MCF 10A (cell line): Measurements from ENCODE around the gene PDE6C. TPM values are rescaled to one million over a fixed set of nuclear protein-coding genes. Genes with fewer than 3 reads are reported as not detected.
"Not testable (repeated sequence)": the region's sequence is repeated elsewhere in the genome, so short reads cannot be mapped to it uniquely, and the experiment has no call there.

Experiments used
- BruUV-seq: library from RNA; stranded (reverse); fragments of 400-500 nt; replicated peaks from 2 replicates; lab custom pipeline; 2021; lab: Mats Ljungman, UMichigan
- CTCF ChIA-PET: fragments of 300-600 bp; sonication (Branson Sonifier 250); formaldehyde crosslinking; extraction: SDS; loops from one replicate; lab custom pipeline; 2021; ENCODE audit warnings: antibody characterized with exemption, inconsistent platforms; lab: Yijun Ruan, JAX
- POLR2A ChIA-PET: fragments of 300-600, 350-650 bp; sonication (Branson Sonifier 250); formaldehyde crosslinking; extraction: SDS; loops from one replicate; lab custom pipeline; 2020; ENCODE audit warnings: antibody characterized with exemption, inconsistent platforms; lab: Yijun Ruan, JAX
- DNase-seq: peaks from one replicate; pipeline ENCODE4 v3.0.0-alpha.2; 2018; ENCODE audit not compliant: unreplicated experiment
- H3K27ac Mint-ChIP-seq: one replicate; pipeline ENCODE4 v1.8.0; 2022; ENCODE audit warnings: mild to moderate bottlenecking, low read depth, mixed read lengths; ENCODE audit not compliant: unreplicated experiment
- H3K27me3 Mint-ChIP-seq: one replicate; pipeline ENCODE4 v1.8.0; 2022; ENCODE audit warnings: mixed read lengths; ENCODE audit not compliant: insufficient read depth, unreplicated experiment
- H3K36me3 Mint-ChIP-seq: one replicate; pipeline ENCODE4 v1.8.0; 2022; ENCODE audit warnings: mild to moderate bottlenecking, moderate library complexity, mixed read lengths; ENCODE audit not compliant: insufficient read depth, unreplicated experiment
- H3K4me1 Mint-ChIP-seq: one replicate; pipeline ENCODE4 v1.8.0; 2022; ENCODE audit warnings: mixed read lengths; ENCODE audit not compliant: insufficient read depth, unreplicated experiment
- H3K4me3 Mint-ChIP-seq: one replicate; pipeline ENCODE4 v1.8.0; 2022; ENCODE audit warnings: mild to moderate bottlenecking, moderate library complexity, mixed read lengths; ENCODE audit not compliant: unreplicated experiment
- H3K9me3 Mint-ChIP-seq: one replicate; pipeline ENCODE4 v1.8.0; 2022; ENCODE audit warnings: mixed read lengths; ENCODE audit not compliant: unreplicated experiment
- CTCF ChIP-seq: fragments of 200-600 bp; IDR thresholded peaks from one replicate; pipeline ENCODE4 v1.8.0; 2022; ENCODE audit warnings: antibody characterized with exemption, mild to moderate bottlenecking; ENCODE audit not compliant: unreplicated experiment
- intact Hi-C: fragments of 100-400 bp; cut with micrococcal nuclease; formaldehyde crosslinking; loops from 2 replicates; pipeline ENCODE4 v1.14.1; 2022
- total RNA-seq: library from RNA; stranded (reverse); gene quantifications from 2 replicates; pipeline ENCODE4 v1.2.3, GENCODE V29; 2022

Gene PDE6C
- total RNA-seq, 1 experiment from 2014 or later = not detected

DNA sequence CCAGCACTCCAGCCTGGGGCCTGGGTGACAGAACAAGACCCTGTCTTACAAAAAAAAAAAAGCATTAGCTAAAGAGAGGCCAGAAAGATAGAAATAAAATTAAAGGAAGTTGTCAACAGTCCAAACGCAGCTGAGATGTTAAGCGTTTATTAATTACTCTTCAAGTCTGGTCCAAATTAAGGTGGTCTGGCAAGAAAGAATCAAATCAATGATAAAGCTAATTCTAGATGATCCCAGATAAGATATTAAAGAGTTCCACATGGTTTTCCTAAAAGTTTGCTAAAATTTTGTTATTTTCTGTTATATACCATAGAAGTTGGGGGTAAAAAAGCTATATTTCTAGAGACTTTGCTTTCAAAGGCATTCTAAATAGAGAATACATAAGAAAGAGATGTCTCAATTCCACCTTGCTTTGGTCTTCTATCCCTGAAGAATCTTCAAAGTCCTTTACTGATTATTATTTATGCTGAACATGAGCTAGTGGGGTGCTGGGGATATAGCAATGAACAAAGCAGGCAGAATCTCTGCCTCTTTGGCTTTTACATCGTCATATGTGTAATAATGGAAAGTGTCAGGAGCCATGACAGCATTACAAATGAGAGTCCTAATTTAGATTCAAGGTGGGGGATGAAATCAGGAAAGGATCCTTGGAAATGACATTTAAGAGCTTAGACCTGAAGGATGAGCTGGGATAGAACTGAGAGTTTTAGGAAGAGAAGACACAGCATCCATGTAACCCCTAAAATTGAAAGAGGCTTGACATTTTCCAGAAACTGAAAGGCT, 66.7 kb downstream of the PDE6C start:
- ChIA-PET POLR2A (interaction anchor here (0.5 to 1.3 kb wide), 4 partner anchors 14 to 242 kb away, joined by 3 to 5 read pairs (median 3); partner anchors contain the start of gene MYOF), CTCF (interaction anchor here (0.5 to 6.0 kb wide), 18 partner anchors 9 to 723 kb away, joined by 3 to 84 read pairs (median 4); partner anchors contain the start of gene FRA10AC1)
- Mint-ChIP-seq H3K27ac (no peak overlapping the region), H3K27me3 (no peaks in the 10 kb centered on the region), H3K4me3 (no peak overlapping the region), H3K9me3 (no peaks in the 10 kb centered on the region), H3K4me1 (no peaks in the 10 kb centered on the region), H3K36me3 (peaks cover 58% of the 10 kb centered on the region)
- intact Hi-C loops = no loop called here
- no peak for TF ChIP-seq CTCF
- DNase-seq = no peak
- BruUV-seq = no TSS peak

DNA sequence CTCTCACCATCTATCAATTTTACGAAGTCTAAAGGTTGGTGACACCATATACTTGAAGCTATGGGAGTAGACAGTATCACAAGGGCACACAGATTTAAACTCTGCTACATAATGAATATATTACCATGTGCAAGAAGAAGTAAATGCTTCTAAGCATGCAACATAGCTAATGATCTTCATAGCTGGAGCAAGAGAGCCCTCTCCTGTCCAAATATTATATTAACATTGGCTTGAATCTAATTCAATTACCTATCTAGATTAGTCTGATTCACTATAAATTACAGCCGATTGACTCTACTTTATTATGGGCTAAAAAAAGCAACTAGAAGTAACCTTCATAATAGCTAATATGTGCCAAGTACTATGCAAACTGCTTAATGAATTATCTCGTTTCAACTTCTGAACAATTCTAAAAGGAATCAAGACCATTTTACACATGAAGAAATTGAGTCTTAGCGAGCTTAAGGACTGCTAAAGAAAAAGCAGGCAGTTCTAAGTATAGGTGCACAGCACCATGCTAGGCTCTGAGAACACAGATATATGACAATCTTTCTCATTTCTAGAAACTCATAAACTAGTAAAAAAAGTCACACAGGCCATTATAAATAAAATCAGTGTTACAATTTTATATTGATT, 68.2 kb downstream of the PDE6C start:
- H3K4me1 Mint-ChIP-seq = no peaks in the 10 kb centered on the region
- ChIA-PET POLR2A (interaction anchor here (0.6 kb wide), 1 partner anchor 140 kb away, joined by 3 read pairs; no protein-coding TSS in a partner anchor), CTCF (interaction anchor here (0.5 to 6.0 kb wide), 23 partner anchors 8 to 835 kb away, joined by 3 to 84 read pairs (median 4); partner anchors contain the start of gene FRA10AC1)
- no peaks in the 10 kb centered on the region for H3K9me3 Mint-ChIP-seq
- H3K27ac Mint-ChIP-seq = no peak overlapping the region
- peak; percentile 60 for TF ChIP-seq CTCF
- H3K27me3 Mint-ChIP-seq = no peaks in the 10 kb centered on the region
- DNase-seq = peak; percentile 55
- H3K4me3 Mint-ChIP-seq = no peak overlapping the region
- no TSS peak for BruUV-seq
- peaks cover 49% of the 10 kb centered on the region for H3K36me3 Mint-ChIP-seq
- intact Hi-C loops = loop anchor here (1.0 to 5.0 kb wide), 2 partner anchors 125 to 303 kb away; no protein-coding TSS in a partner anchor

GRCh38 chr10:93687737-93688136, 75.4 kb downstream of the PDE6C start:
- intact Hi-C loops = no loop called here
- no peaks in the 10 kb centered on the region for H3K4me1 Mint-ChIP-seq
- DNase-seq = no peak
- H3K9me3 Mint-ChIP-seq = no peaks in the 10 kb centered on the region
- no peak overlapping the region for H3K27ac Mint-ChIP-seq
- H3K4me3 Mint-ChIP-seq = no peak overlapping the region
- no TSS peak for BruUV-seq
- no peak for TF ChIP-seq CTCF
- H3K27me3 Mint-ChIP-seq = no peaks in the 10 kb centered on the region
- ChIA-PET POLR2A (no interaction called here), CTCF (interaction anchor here (0.6 to 2.0 kb wide), 5 partner anchors 14 to 137 kb away, joined by 3 to 9 read pairs (median 4); partner anchors contain the start of gene FRA10AC1)
- H3K36me3 Mint-ChIP-seq = peaks cover 60% of the 10 kb centered on the region

- ChIA-PET CTCF (interaction anchor here (0.7 to 1.0 kb wide), 3 partner anchors 17 to 316 kb away, joined by 3 to 7 read pairs (median 5); no protein-coding TSS in a partner anchor), POLR2A (no interaction called here)
- no TSS peak for BruUV-seq
- H3K4me1 Mint-ChIP-seq = peaks cover 6% of the 10 kb centered on the region
- no peak overlapping the region for H3K27ac Mint-ChIP-seq
- no peaks in the 10 kb centered on the region for H3K27me3 Mint-ChIP-seq
- no peak for TF ChIP-seq CTCF
- intact Hi-C loops = no loop called here
- H3K4me3 Mint-ChIP-seq = no peak overlapping the region
- no peaks in the 10 kb centered on the region for H3K9me3 Mint-ChIP-seq
- H3K36me3 Mint-ChIP-seq = peaks cover 76% of the 10 kb centered on the region
- no peak for DNase-seq
Measured at GRCh38 chr10:93695740-93696139, 83.4 kb downstream of the PDE6C start.

- H3K27me3 Mint-ChIP-seq, DNase-seq, intact Hi-C loops, H3K4me3 Mint-ChIP-seq, H3K4me1 Mint-ChIP-seq, H3K9me3 Mint-ChIP-seq, POLR2A ChIA-PET, H3K27ac Mint-ChIP-seq, BruUV-seq: not testable (repeated sequence)
- peaks cover 68% of the 10 kb centered on the region for H3K36me3 Mint-ChIP-seq
- CTCF ChIA-PET = interaction anchor here (0.6 to 1.1 kb wide), 3 partner anchors 34 to 125 kb away, joined by 3 read pairs; no protein-coding TSS in a partner anchor
Measured at GRCh38 chr10:93696582-93696981, 84.2 kb downstream of the PDE6C start.
